ENCODE results near the gene KIF22. TPM values are rescaled to one million over a fixed set of nuclear protein-coding genes. Genes with fewer than 3 reads are reported as not detected.

Gene KIF22
- total and polyA plus RNA-seq, 9 of the 15 experiments (the other 6 are each of a cell fraction or from before 2014, with no cell fraction given) = 8.7 to 232 (median 131) TPM

DNA sequence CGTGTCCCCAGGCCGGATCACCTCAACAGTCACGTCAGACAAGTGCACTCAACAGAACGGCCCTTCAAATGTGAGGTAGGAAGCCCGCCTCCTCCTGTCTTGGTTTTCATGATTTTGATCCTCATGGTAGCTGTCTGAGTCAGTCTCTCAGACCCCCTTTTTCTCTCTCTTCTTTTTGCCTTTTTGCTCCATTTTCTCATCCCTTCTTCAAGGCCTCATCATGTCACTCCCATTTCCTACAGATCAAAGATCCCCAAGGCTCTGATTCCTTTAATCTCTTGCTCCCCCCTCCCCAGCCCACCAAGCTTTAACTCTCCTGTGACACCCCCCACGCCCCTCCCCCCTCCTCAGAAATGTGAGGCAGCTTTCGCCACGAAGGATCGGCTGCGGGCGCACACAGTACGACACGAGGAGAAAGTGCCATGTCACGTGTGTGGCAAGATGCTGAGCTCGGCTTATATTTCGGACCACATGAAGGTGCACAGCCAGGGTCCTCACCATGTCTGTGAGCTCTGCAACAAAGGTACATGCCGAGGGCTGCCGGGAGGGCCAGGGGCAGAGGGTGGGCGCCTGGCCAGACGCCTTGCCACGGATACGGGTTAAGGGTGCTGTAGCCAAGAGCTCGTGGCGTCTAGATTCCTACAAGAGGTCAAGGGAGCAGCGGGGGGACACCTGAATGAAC lies 17.8 kb downstream of the KIF22 start (continued):
- TF ChIP-seq, protein P1, sequence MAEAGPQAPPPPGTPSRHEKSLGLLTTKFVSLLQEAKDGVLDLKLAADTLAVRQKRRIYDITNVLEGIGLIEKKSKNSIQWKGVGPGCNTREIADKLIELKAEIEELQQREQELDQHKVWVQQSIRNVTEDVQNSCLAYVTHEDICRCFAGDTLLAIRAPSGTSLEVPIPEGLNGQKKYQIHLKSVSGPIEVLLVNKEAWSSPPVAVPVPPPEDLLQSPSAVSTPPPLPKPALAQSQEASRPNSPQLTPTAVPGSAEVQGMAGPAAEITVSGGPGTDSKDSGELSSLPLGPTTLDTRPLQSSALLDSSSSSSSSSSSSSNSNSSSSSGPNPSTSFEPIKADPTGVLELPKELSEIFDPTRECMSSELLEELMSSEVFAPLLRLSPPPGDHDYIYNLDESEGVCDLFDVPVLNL (CRISPR knock-in tag; IDR thresholded peaks at IDR 0.05; ENCODE audit: low read depth) = 0 out of 2 replicates have a peak, but pooled peaks have one; percentile 18
- TF ChIP-seq ZNF696 (CRISPR knock-in tag; conservative IDR thresholded peaks at IDR 0.05) (no peak), COPS2 (conservative IDR thresholded peaks at IDR 0.05) (no peak), DDX20 (tag; IDR thresholded peaks at IDR 0.05; ENCODE audit: low read depth) (no peak), ZBTB8A (IDR thresholded peaks at IDR 0.05; ENCODE audit: partially characterized antibody) (no peak), TOE1 (IDR thresholded peaks at IDR 0.05; ENCODE audit: borderline replicate concordance) (no peak), TOE1 (CRISPR knock-in tag; IDR thresholded peaks at IDR 0.05; ENCODE audit: borderline replicate concordance, low read depth) (0 out of 2 replicates have a peak, but pooled peaks have one; percentile 44), ZNF253 (CRISPR knock-in tag; conservative IDR thresholded peaks at IDR 0.05) (no peak), ZFPM2 (CRISPR knock-in tag; IDR thresholded peaks at IDR 0.05) (no peak), MAFK (IDR thresholded peaks at IDR 0.05; ENCODE audit: low read length) (peak; percentile 38), PPARD (CRISPR knock-in tag; IDR thresholded peaks at IDR 0.05) (no peak), HNRNPK (IDR thresholded peaks at IDR 0.05; ENCODE audit: low read depth, low read length, poor library complexity, severe bottlenecking) (no peak), NFE2 (IDR thresholded peaks at IDR 0.05; ENCODE audit: low read depth) (peak; percentile 65), POU5F1 (IDR thresholded peaks at IDR 0.05; ENCODE audit: borderline replicate concordance, low read depth, low read length, partially characterized antibody) (no peak), TAL1 (IDR thresholded peaks at IDR 0.05) (no peak), SMAD1 (IDR thresholded peaks at IDR 0.05; ENCODE audit: low read depth, low read length, partially characterized antibody) (no peak)
- TF ChIP-seq, protein P2, sequence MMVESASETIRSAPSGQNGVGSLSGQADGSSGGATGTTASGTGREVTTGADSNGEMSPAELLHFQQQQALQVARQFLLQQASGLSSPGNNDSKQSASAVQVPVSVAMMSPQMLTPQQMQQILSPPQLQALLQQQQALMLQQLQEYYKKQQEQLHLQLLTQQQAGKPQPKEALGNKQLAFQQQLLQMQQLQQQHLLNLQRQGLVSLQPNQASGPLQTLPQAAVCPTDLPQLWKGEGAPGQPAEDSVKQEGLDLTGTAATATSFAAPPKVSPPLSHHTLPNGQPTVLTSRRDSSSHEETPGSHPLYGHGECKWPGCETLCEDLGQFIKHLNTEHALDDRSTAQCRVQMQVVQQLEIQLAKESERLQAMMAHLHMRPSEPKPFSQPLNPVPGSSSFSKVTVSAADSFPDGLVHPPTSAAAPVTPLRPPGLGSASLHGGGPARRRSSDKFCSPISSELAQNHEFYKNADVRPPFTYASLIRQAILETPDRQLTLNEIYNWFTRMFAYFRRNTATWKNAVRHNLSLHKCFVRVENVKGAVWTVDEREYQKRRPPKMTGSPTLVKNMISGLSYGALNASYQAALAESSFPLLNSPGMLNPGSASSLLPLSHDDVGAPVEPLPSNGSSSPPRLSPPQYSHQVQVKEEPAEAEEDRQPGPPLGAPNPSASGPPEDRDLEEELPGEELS (CRISPR knock-in tag; IDR thresholded peaks at IDR 0.05; ENCODE audit: borderline replicate concordance) = no peak
- TF ChIP-seq, protein P3, sequence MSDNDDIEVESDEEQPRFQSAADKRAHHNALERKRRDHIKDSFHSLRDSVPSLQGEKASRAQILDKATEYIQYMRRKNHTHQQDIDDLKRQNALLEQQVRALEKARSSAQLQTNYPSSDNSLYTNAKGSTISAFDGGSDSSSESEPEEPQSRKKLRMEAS (CRISPR knock-in tag; IDR thresholded peaks at IDR 0.05) = 0 out of 2 replicates have a peak, but pooled peaks have one; percentile 50
- TF ChIP-seq, protein P4, sequence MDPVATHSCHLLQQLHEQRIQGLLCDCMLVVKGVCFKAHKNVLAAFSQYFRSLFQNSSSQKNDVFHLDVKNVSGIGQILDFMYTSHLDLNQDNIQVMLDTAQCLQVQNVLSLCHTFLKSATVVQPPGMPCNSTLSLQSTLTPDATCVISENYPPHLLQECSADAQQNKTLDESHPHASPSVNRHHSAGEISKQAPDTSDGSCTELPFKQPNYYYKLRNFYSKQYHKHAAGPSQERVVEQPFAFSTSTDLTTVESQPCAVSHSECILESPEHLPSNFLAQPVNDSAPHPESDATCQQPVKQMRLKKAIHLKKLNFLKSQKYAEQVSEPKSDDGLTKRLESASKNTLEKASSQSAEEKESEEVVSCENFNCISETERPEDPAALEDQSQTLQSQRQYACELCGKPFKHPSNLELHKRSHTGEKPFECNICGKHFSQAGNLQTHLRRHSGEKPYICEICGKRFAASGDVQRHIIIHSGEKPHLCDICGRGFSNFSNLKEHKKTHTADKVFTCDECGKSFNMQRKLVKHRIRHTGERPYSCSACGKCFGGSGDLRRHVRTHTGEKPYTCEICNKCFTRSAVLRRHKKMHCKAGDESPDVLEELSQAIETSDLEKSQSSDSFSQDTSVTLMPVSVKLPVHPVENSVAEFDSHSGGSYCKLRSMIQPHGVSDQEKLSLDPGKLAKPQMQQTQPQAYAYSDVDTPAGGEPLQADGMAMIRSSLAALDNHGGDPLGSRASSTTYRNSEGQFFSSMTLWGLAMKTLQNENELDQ (CRISPR knock-in tag; IDR thresholded peaks at IDR 0.05; ENCODE audit: borderline replicate concordance) = no peak
- TF ChIP-seq, protein P5, sequence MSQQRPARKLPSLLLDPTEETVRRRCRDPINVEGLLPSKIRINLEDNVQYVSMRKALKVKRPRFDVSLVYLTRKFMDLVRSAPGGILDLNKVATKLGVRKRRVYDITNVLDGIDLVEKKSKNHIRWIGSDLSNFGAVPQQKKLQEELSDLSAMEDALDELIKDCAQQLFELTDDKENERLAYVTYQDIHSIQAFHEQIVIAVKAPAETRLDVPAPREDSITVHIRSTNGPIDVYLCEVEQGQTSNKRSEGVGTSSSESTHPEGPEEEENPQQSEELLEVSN (IDR thresholded peaks at IDR 0.05; ENCODE audit: borderline replicate concordance in 1 of 2, extremely low read depth in 1 of 2, insufficient read depth in 1 of 2, insufficient read length in 1 of 2, low read depth in 1 of 2, low read length in 1 of 2, poor library complexity in 1 of 2, severe bottlenecking in 1 of 2) = peak in 1 of 2 experiments; percentile 73

All from K562 (cell line).